DMS 273 treated with DMSO at 0.1 percent for 48 hours (cell line): ENCODE measurements around the gene EML6.
A peak's percentile ranks its signal among the peaks of the same experiment; 100 is the strongest.

Experiments used
- DNase-seq: peaks from one replicate; lab custom pipeline; 2025; lab: John Stamatoyannopoulos, UW

The EML6 gene

GRCh38 chr2:54757500-54757899 is 34.0 kb downstream of the EML6 start:
- DNase-seq = no peak

GRCh38 chr2:54758951-54759350 is 35.5 kb downstream of the EML6 start:
- no peak for DNase-seq

- no peak for DNase-seq
These were observed 36.8 kb downstream of the EML6 start for GRCh38 chr2:54760310-54760709.

- no peak for DNase-seq
These were observed 40.3 kb downstream of the EML6 start for GRCh38 chr2:54763636-54764291.

GRCh38 chr2:54767921-54768320 is 44.5 kb downstream of the EML6 start:
- DNase-seq = no peak

- peak; percentile 23 for DNase-seq
These were observed 45.4 kb downstream of the EML6 start for GRCh38 chr2:54768772-54769428.

GRCh38 chr2:54770211-54770610 is 46.7 kb downstream of the EML6 start:
- DNase-seq = no peak

GRCh38 chr2:54770676-54771075 is 47.2 kb downstream of the EML6 start:
- no peak for DNase-seq

GRCh38 chr2:54771166-54771885 is 47.9 kb downstream of the EML6 start:
- DNase-seq = no peak

- DNase-seq = no peak
These were observed 48.6 kb downstream of the EML6 start for GRCh38 chr2:54772110-54772509.

- no peak for DNase-seq
These were observed 49.1 kb downstream of the EML6 start for GRCh38 chr2:54772531-54772930.

GRCh38 chr2:54773233-54773632 is 49.8 kb downstream of the EML6 start:
- DNase-seq = no peak

- DNase-seq = no peak
These were observed 50.4 kb downstream of the EML6 start for GRCh38 chr2:54773838-54774237.

GRCh38 chr2:54775710-54776109 is 52.2 kb downstream of the EML6 start:
- DNase-seq = no peak

- DNase-seq = no peak
These were observed 53.0 kb downstream of the EML6 start for GRCh38 chr2:54776494-54776893.

- DNase-seq = no peak
These were observed 59.9 kb downstream of the EML6 start for GRCh38 chr2:54783349-54783748.

GRCh38 chr2:54787270-54787669 is 63.8 kb downstream of the EML6 start:
- DNase-seq = no peak

- DNase-seq = no peak
These were observed 64.4 kb downstream of the EML6 start for GRCh38 chr2:54787755-54788366.

- no peak for DNase-seq
These were observed 66.4 kb downstream of the EML6 start for GRCh38 chr2:54789878-54790277.

- no peak for DNase-seq
These were observed 68.4 kb downstream of the EML6 start for GRCh38 chr2:54791831-54792230.

- DNase-seq = no peak
These were observed 73.8 kb downstream of the EML6 start for GRCh38 chr2:54797307-54797706.

- DNase-seq = no peak
These were observed 77.9 kb downstream of the EML6 start for GRCh38 chr2:54801352-54801751.
